HG02571 (cell line): ENCODE measurements around the gene TRMT61B.

Experiments
- ATAC-seq: cut with Tn5 transposase; IDR thresholded peaks from one replicate; pipeline ENCODE4 v1.9.1; 2021; ENCODE audit warnings: mild to moderate bottlenecking, moderate library complexity; ENCODE audit not compliant: unreplicated experiment

TRMT61B gene

DNA sequence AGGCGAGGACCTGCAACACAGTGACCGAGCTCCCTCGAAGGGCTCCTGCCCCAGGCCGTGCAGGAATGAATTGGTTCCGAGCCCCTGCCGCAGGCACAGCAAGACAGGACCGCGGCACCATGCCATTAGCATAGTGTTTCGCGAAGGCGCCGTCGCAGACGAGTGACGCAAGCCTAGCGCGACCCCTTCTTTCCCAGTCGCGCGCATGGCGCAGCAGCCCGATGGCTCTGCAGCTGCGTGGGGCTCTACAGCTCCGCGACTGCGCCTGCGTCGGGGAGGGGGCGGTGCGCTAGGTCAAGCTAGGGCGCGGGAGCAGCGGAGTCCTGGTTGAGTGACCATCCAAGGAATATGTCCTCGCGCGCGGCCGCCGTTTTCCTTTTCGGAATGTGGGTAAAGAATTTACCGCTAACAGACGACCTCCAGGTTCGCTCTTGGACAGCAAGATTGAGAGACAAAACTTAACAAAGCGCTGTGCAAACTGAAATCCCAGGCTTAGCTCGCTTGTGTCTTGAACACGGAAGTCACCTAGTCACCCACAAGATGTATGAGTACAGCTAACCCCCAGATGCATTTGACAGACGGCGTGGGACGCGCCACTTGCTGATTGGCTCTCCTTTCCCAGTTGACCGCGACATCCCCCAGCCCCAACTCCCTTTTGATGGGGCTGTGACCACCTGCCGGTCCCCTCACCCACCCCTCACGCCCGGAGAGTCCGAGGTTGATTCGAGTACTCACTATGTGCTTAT lies at the start of gene TRMT61B:
TSS of gene TRMT61B (minus strand) at position 164 of the 746 bp plus-strand sequence. CDS start at position 132, 32 bp downstream.
- peak; percentile 96 for ATAC-seq

DNA sequence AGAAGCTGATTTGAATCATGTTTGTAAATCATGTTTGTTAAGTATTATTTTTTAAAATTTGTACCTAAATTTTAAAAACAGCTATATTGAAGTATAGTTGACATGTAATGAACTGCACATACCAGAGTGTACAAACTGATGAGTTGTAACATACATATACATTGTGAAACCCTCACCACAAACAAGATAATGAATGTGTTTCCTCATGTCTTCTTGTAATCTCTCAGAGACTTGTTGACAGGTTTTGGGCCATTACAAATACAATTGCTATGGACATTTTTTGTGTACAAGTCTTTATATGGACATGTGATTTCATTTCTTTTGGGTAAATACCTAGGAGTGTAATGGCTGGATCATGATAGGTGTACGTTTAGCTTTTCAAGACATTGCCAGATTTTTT lies 45.8 kb upstream of the TRMT61B start:
- ATAC-seq = no peak

- no peak for ATAC-seq
Measured at GRCh38 chr2:28909655-28910353, 39.7 kb upstream of the TRMT61B start.

DNA sequence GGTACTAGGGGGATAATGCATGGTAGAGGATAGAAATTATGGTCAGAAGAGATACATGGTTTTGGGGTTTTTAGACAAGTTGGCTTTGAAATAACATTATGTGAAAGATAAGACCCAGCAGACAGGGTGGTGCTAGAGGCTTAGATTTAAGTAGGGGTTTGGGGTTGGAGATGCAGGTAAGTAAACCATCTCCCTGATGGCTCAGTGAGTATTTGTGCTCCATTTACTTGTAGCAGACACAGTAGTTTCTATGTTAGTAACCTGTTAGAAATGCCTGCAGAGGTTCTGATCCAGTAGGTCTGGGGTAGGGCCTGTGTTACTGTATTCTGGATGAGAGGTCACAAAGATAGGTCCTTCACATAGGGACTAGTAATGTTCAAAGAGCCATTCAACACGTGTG lies 38.1 kb upstream of the TRMT61B start:
- ATAC-seq = no peak

GRCh38 chr2:28906821-28907220 lies 36.7 kb upstream of the TRMT61B start:
- ATAC-seq = no peak

DNA sequence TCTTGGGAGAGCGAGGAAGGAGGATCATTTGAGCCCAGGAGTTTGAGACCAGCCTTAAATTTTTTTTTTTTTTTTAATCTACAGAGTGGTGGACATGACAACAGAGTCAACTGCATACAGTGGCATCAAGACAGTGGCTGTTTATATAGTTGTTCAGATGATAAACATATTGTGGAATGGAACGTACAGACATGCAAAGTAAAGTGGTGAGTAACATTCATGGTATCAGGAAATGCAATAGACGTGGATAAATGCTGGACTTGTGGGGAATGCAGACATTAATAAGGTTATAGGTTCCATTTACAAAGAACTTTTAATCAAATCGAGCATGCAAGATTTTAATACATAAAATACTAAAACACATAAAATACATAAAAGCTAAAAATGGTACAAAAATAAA lies 36.3 kb upstream of the TRMT61B start:
- ATAC-seq = no peak

DNA sequence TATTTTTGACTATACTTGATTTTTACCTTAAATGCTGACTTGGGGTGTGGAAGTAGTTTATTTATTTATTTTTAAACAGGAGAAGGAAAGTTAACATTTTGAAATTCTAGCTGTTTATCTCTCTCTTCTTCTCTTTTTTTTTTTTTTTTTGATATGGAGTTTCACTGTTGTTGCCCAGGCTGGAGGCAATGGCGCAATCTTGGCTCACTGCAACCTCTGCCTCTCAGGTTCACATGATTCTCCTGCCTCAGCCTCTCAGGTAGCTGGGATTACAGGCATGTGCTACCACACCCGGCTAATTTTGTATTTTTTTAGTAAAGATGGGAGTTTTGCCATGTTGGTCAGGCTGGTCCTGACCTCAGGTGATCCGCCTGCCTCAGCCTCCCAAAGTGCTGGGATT lies 35.4 kb upstream of the TRMT61B start:
- no peak for ATAC-seq

- ATAC-seq = no peak
Measured at GRCh38 chr2:28904802-28905457, 34.8 kb upstream of the TRMT61B start.

- ATAC-seq = no peak
Measured at GRCh38 chr2:28904295-28904694, 34.2 kb upstream of the TRMT61B start.

- ATAC-seq = no peak
Measured at GRCh38 chr2:28902584-28902983, 32.5 kb upstream of the TRMT61B start.

DNA sequence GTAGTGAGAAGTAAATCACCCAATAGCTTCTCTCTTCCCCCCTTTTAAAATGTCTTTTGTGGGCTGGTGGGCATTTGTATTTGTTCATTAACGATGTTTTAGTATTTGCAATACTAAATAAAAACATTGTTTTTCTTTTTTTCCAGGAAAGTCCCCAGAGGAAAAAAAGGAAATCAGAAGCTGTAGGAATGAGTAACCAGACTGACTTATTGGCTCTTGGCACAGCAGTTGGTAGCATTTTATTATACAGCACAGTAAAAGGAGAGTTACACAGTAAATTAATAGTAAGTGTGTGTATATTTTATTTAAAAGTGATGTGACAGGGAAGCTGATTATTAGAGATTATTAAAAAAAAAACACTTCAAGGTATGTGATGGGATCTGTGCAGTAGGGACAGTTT lies 31.7 kb upstream of the TRMT61B start:
- ATAC-seq = no peak

DNA sequence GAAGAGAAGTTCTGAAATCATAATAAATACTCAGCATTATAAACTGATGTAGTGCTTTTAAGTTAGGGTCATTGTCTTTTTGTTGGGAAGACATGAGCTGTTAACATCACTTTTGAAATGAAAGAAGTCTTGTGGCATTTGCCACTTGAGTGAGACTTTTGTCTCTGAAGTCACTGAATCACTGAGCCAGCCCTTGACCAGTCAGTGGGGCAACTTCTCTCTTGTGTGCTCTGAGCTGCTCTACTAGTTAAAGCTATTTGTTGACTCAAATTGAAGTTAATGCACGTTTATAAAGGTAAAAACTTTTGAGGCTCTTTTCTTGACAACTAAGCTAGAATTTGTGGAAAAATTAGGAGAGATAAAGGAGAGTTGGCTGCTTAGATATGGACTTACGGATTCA lies 31.1 kb upstream of the TRMT61B start:
- no peak for ATAC-seq

- no peak for ATAC-seq
Measured at GRCh38 chr2:28898048-28898447, 27.9 kb upstream of the TRMT61B start.

DNA sequence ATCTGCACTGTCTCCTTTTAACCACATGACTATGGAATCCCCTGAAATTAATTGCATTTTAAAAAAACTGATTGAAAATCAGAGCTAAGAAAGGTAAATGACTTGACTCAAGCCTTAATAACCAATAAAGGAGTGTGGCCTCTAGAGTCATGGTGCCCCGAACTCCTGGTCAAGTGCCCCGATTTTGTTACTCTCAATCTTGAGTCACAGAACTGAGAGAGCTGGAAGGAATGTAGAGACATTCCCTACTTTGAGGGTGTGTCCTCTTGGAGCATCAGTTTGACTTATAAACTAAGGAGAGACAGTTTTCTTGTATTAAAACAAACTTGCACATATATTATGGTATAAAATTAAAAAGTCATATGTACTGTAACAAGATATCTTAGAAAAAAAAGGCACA lies 26.8 kb upstream of the TRMT61B start:
- ATAC-seq = no peak

DNA sequence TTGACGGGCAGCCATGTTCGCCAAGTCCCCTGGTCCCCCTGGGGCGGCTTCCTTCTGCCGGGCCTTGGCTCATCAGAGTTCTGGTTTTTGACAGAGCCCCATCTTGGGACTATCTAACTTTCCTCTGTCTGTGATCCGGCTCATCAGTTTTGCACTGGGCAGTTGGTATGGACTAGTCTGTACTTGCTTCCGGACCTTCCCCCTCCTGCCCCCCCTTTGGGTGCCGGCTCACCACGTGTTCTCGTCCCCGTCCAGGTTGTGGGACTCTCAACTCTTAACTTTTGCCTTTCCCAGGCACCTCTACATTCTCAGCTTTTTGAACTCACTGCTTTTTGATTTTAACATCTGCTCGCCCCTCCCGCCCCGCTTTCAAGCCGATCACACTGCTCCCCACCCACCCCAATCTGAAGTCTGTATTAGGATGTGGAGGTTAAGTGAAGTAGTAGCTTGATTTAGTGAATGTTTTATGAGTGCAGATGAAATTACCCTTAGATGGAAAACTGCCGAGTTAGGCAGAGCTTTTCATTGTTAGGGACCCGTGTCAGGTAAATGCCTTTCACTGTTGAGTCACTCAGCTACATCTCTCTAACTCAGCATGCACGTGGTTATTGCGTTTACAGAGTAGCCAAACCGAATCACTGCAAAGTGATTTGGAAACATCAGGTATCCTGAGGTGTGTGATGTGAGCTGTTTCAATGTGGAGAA lies 25.2 kb upstream of the TRMT61B start:
- ATAC-seq = peak; percentile 35

DNA sequence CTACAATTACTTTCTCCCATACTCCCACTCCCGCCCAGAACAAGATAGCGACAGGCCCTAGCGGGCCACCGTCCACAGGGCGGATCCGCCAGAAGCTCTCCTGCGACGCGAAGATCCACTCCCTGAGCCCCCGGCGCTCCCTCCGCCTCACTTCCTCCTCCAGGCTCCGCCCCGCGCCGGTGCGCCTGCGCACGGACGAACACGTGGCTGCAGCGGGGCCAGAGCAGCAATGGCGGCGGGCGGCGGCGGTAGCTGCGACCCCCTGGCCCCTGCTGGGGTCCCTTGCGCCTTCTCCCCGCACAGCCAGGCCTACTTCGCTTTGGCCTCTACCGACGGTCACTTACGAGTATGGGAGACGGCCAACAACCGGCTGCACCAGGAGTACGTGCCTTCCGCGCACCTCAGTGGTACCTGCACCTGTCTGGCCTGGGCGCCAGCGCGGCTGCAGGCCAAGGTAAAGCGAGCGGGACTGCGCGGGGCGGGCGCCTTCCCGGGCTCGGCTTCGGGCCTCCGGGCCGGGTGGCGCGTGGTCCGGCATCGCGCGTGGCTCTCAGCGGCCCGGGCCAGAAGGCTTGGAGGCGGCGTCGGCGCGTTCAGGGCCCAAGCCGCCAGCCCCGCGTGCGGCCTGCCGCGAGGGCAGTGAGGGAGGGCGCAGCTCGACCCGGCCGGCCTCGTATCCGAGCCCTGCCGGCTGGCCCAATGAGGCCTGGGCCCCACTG lies 24.5 kb upstream of the TRMT61B start, which contains the start of gene WDR43:
TSS of gene WDR43 (plus strand) at position 198 of the 719 bp plus-strand sequence. CDS start at position 230, 32 bp downstream.
- ATAC-seq = peak; percentile 91

DNA sequence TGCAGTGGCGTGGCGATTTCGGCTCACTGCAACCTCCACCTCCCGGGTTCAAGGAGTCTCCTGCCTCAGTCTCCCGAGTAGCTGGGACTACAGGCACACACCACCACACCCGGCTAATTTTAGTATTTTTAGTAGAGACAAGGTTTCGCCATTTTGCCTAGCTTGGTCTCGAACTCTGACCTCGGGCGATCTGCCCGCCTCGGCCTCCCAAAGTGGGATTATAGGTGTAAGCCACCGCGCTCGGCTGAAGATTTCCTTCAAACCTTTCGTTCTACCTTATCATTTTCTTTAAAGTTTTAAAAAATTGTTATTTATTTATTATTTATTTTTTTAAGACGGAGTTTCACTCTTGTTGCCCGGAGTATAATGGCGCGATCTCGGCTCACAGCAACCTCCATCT lies 23.4 kb upstream of the TRMT61B start:
- no peak for ATAC-seq

DNA sequence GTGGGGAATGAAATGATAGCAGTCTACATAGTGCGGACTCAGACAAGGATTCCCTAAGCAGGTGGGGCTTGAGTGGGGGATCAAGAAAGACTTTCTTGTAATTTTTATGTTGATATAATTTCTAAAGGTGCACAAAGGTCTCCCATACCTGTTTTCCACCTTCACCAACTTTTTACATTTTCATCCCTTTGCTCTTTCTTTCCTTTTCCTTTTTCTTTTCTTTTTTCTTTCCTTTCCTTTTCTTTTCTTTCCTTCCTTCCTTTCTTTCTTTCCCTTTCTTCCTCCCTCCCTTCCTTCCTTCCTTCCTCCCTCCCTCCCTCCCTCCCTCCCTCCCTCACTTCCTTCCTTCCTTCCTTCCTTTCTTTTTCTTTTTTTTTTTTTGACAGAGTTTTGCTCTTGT lies 10.1 kb upstream of the TRMT61B start:
- ATAC-seq = no peak

DNA sequence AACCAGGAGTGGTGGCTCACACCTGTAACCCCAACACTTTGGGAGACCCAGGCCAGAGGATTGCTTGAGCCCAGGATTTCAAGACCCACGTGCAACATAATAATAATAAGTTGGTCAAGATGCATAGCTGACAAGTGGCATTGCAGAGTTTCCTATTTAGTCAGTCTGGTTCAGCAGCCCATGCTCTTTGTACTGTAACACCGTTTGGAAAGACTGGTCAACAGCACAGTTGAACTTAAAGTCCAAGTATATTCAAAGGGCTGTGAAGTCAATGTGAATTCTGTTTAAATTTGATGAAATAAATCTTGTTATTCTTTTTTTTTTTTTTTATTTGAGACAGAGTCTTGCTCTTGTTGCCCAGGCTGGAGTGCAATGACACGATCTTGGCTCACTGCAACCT lies 1.5 kb upstream of the TRMT61B start:
- ATAC-seq = no peak

GRCh38 chr2:28869494-28870145 lies 489 bp downstream of the TRMT61B start:
- peak; percentile 18 for ATAC-seq
